VCaP (cell line): ENCODE measurements around the gene WDR36.

ENCODE experiments used
- H3K27ac ChIP-seq: fragments of 450-650 bp; 2 replicates; pipeline ENCODE4 v1.5.1; 2017
- CTCF ChIP-seq: fragments of 450-650 bp; conservative IDR thresholded peaks from 2 replicates; pipeline ENCODE4 v1.5.1; 2017; ENCODE audit warnings: mild to moderate bottlenecking, moderate library complexity

The WDR36 gene

DNA sequence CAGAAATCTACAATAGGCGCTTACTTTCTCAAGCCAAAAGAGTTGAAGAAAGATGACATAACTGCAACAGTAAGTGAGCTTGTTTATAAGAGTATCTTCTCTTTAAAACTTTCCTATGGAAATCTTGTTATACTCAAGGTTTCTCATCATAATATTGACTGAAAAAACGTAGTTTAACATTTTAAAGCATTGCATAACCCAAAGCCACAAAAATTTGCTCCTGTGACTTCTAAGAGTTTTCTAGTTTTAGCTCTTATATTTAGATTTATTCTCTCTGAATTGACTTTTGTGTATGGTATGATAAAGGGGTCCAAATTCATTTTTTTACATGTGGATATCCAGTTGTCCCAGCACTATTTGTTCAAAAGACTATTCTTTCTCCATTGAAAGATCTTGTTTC, 15.2 kb downstream of the WDR36 start:
- TF ChIP-seq CTCF, result no peak

DNA sequence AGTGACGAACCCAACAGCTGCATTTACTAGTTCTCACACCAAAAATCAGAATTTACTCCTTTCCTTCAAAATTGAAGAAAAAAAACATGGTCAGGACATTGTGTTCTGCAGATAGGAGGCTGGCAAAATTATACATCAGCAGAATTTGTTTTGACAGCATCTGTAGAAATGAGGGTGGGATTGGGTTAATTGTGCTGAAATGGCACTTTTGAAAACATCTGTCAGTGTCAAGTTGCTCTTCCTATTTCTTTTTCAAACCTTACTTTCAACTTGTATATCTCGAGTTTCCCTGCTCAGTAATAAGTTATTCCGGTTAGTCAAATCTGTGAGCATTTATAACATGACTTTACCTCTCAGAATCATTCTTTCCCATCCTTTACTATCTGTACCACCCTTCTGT, 19.8 kb downstream of the WDR36 start:
- H3K27ac ChIP-seq, result no peak overlapping the region
- no peak for TF ChIP-seq CTCF

More for the DNA sequence above, 15.2 kb downstream of the WDR36 start:
- no peak overlapping the region for H3K27ac ChIP-seq

GRCh38 chr5:111113678-111114077, 21.5 kb downstream of the WDR36 start:
- H3K27ac ChIP-seq, result no peak overlapping the region
- no peak for TF ChIP-seq CTCF

GRCh38 chr5:111115229-111115628, 23.1 kb downstream of the WDR36 start:
- no peak for TF ChIP-seq CTCF
- no peak overlapping the region for H3K27ac ChIP-seq

GRCh38 chr5:111116550-111116949, 24.4 kb downstream of the WDR36 start:
- TF ChIP-seq CTCF, result no peak
- H3K27ac ChIP-seq, result no peak overlapping the region

DNA sequence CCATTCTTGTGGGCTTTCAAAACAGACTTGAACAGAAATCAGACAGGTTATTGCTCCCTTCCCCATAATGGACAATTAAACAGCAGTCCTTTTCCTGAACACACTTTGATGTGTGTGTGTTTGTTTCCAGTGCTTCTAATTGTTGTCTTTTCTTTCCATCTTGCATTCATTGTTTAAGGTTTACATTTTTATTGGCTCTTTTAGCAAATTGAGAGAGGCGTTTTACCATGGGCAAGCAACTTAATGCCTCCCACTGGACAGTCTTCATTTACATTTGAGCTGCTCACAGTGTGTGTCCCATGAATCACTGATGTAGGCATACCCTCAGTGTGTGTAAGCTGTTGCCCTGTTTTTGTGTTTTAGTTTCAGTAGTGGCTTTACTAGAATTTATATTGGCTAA, 25.0 kb downstream of the WDR36 start:
- H3K27ac ChIP-seq, result no peak overlapping the region
- TF ChIP-seq CTCF, result no peak

DNA sequence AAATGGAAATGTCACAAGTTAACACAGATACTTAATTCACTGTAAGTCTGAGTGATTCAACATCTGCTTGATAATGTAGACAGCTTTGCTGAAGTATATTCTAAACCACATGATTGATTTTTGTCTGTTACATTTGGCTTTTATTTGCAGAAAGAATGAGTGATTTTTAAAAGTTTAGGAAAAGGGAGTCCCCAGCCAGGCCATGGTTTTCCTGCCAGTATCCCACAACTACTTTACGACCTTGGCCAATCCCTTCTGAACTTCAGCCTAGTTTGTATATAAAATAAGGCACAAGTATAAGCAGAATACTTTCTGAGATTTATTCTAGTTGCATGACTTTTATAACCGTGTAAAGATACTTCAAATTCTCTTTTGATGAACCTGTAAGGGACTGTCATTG, 27.1 kb downstream of the WDR36 start:
- no peak overlapping the region for H3K27ac ChIP-seq
- TF ChIP-seq CTCF, result no peak

- no peak for TF ChIP-seq CTCF
- no peak overlapping the region for H3K27ac ChIP-seq
These were observed 27.7 kb downstream of the WDR36 start for GRCh38 chr5:111119856-111120255.
